H1 (cell line): ENCODE data around the gene ADGRF1. TPM values are rescaled to one million over a fixed set of nuclear protein-coding genes. Genes with fewer than 3 reads are reported as not detected.

ENCODE experiments used
- CTCF ChIA-PET: fragments of 300-600 bp; sonication (Branson Sonifier 250); formaldehyde crosslinking; loops from one replicate; lab custom pipeline; 2021; ENCODE audit not compliant: partially characterized antibody; lab: Charles Lee
- POLR2A ChIA-PET: fragments of 300-600 bp; sonication (Branson Sonifier 250); formaldehyde crosslinking; loops from one replicate; lab custom pipeline; 2021; ENCODE audit warnings: inconsistent platforms; ENCODE audit not compliant: partially characterized antibody; lab: Charles Lee
- DNase-seq, 2 experiments: peaks; one replicate each; pipeline versions ENCODE4 v3.0.0 to v3.0.0-alpha.2; 2010 to 2022; ENCODE audit warnings: low spot score in 2 of 2, low read depth in 1 of 2, mixed read lengths in 1 of 2
- FAIRE-seq: peaks from 2 replicates; lab custom pipeline; 2011; peaks lifted over from hg19 to GRCh38; lab: Jason Lieb, UNC
- H2AFZ ChIP-seq: 2 replicates; pipeline ENCODE4 v1.8.1; 2012; ENCODE audit warnings: low read length, inconsistent platforms
- H2AK5ac ChIP-seq: 2 replicates; pipeline ENCODE4 v1.6.1; 2013; ENCODE audit warnings: low read depth, low read length
- H2BK120ac ChIP-seq: replicated peaks from 2 replicates; pipeline ENCODE3; 2013; ENCODE audit warnings: low read depth, low read length, inconsistent platforms
- H2BK12ac ChIP-seq: 2 replicates; pipeline ENCODE4 v1.6.1; 2013; ENCODE audit warnings: low read depth, low read length
- H2BK15ac ChIP-seq: 2 replicates; pipeline ENCODE4 v1.6.1; 2013; ENCODE audit warnings: low read length
- H2BK20ac ChIP-seq: 2 replicates; pipeline ENCODE4 v1.6.1; 2013; ENCODE audit warnings: low read length
- H2BK5ac ChIP-seq: 2 replicates; pipeline ENCODE4 v1.6.1; 2013; ENCODE audit warnings: low read depth, low read length
- H3K14ac ChIP-seq: 2 replicates; pipeline ENCODE4 v1.6.1; 2013; ENCODE audit warnings: inconsistent platforms; ENCODE audit not compliant: insufficient read length
- H3K18ac ChIP-seq: 2 replicates; pipeline ENCODE4 v1.6.1; 2013; ENCODE audit warnings: low read length; ENCODE audit errors: extremely low read depth
- H3K23ac ChIP-seq: 2 replicates; pipeline ENCODE4 v1.6.1; 2013; ENCODE audit warnings: inconsistent platforms; ENCODE audit not compliant: insufficient read length
- H3K23me2 ChIP-seq: 2 replicates; pipeline ENCODE4 v1.6.1; 2013; ENCODE audit warnings: low read depth, low read length
- H3K27ac ChIP-seq: 2 replicates; pipeline ENCODE4 v1.6.1; 2011; ENCODE audit warnings: low read depth, low read length, inconsistent platforms
- H3K27me3 ChIP-seq, 4 experiments: replicated peaks in 1 of 4; 1 replicate in 1 of 4; 2 replicates in 3 of 4; pipeline versions ENCODE4 v1.6.1 to v1.8.1; 2011 to 2013; ENCODE audit warnings: low read length in 3 of 4, mild to moderate bottlenecking in 3 of 4, inconsistent platforms in 2 of 4, mixed read lengths in 2 of 4, moderate library complexity in 1 of 4; ENCODE audit not compliant: control insufficient read depth in 3 of 4, insufficient read depth in 3 of 4; ENCODE audit errors: extremely low read depth in 1 of 4
- H3K36me3 ChIP-seq, 4 experiments: 2 replicates each; pipeline versions ENCODE4 v1.6.1 to v1.8.1; 2011 to 2013; ENCODE audit warnings: mild to moderate bottlenecking in 4 of 4, low read length in 3 of 4, moderate library complexity in 2 of 4, control low read depth in 1 of 4, inconsistent platforms in 1 of 4; ENCODE audit not compliant: insufficient read depth in 4 of 4, control insufficient read depth in 2 of 4
- H3K4ac ChIP-seq: replicated peaks from 2 replicates; pipeline ENCODE3; 2013; ENCODE audit warnings: low read length, low read depth, mixed read lengths, inconsistent platforms; ENCODE audit not compliant: insufficient read length
- H3K4me1 ChIP-seq, 4 experiments: replicated peaks in 1 of 4; 1 replicate in 1 of 4; 2 replicates in 3 of 4; pipeline versions ENCODE4 v1.6.1 to v1.8.1; 2011 to 2013; ENCODE audit warnings: low read length in 3 of 4, inconsistent platforms in 2 of 4, mixed read lengths in 1 of 4; ENCODE audit not compliant: insufficient read depth in 4 of 4, control insufficient read depth in 3 of 4
- H3K4me2 ChIP-seq, 2 experiments: 2 replicates each; pipeline versions ENCODE4 v1.6.1 to v1.8.1; 2011 to 2013; ENCODE audit warnings: low read depth in 2 of 2, low read length in 2 of 2, control low read depth in 1 of 2, inconsistent platforms in 1 of 2, mild to moderate bottlenecking in 1 of 2; ENCODE audit not compliant: insufficient read depth in 1 of 2
- H3K4me3 ChIP-seq, 4 experiments: fragments of 200-600, 300-600 bp in 1 of 4; sonication (generic), shearing (Covaris generic), sonication (Bioruptor Twin) in 1 of 4; 2 replicates each; pipeline versions ENCODE4 v1.5.1 to v1.8.1; 2011 to 2016; ENCODE audit warnings: low read length in 4 of 4, low read depth in 3 of 4, control low read depth in 2 of 4, inconsistent platforms in 2 of 4, mild to moderate bottlenecking in 2 of 4, mixed read lengths in 1 of 4, moderate library complexity in 1 of 4; ENCODE audit not compliant: insufficient read depth in 2 of 4; ENCODE audit errors: extremely low read depth in 1 of 4
- H3K56ac ChIP-seq: replicated peaks from 2 replicates; pipeline ENCODE3; 2013; ENCODE audit warnings: low read depth, mild to moderate bottlenecking, mixed read lengths, low read length, inconsistent platforms; ENCODE audit not compliant: insufficient read length
- H3K79me1 ChIP-seq: 2 replicates; pipeline ENCODE4 v1.6.1; 2013; ENCODE audit warnings: low read depth, low read length, control low read depth
- H3K79me2 ChIP-seq, 2 experiments: 2 replicates each; pipeline versions ENCODE4 v1.6.1 to v1.8.1; 2012 to 2013; ENCODE audit warnings: low read length in 2 of 2, mild to moderate bottlenecking in 2 of 2, inconsistent platforms in 1 of 2; ENCODE audit not compliant: insufficient read depth in 2 of 2, control insufficient read depth in 1 of 2
- H3K9ac ChIP-seq, 4 experiments: replicated peaks in 1 of 4; 1 replicate in 1 of 4; 2 replicates in 3 of 4; pipeline versions ENCODE4 v1.6.1 to v1.8.1; 2011 to 2013; ENCODE audit warnings: low read depth in 3 of 4, low read length in 3 of 4, control low read depth in 2 of 4, mild to moderate bottlenecking in 2 of 4, moderate library complexity in 2 of 4, inconsistent platforms in 1 of 4; ENCODE audit errors: extremely low read depth in 1 of 4
- H3K9me3 ChIP-seq, 2 experiments: 2 replicates each; pipeline versions ENCODE4 v1.6.1 to v1.8.1; 2012 to 2013; ENCODE audit warnings: mild to moderate bottlenecking in 2 of 2, moderate library complexity in 2 of 2, control low read depth in 1 of 2, inconsistent platforms in 1 of 2, low read depth in 1 of 2, low read length in 1 of 2, mixed read lengths in 1 of 2; ENCODE audit not compliant: insufficient read depth in 2 of 2
- H4K20me1 ChIP-seq, 2 experiments: replicated peaks in 1 of 2; 2 replicates each; pipeline versions ENCODE3 to v1.8.1; 2011 to 2013; ENCODE audit warnings: inconsistent platforms in 2 of 2, low read length in 2 of 2, mild to moderate bottlenecking in 1 of 2; ENCODE audit not compliant: insufficient read depth in 2 of 2, control insufficient read depth in 1 of 2
- H4K5ac ChIP-seq: 2 replicates; pipeline ENCODE4 v1.6.1; 2013; ENCODE audit warnings: low read length, low read depth, mixed read lengths, inconsistent platforms; ENCODE audit not compliant: insufficient read length
- H4K8ac ChIP-seq: 2 replicates; pipeline ENCODE4 v1.8.0; 2013; ENCODE audit warnings: mild to moderate bottlenecking, moderate library complexity, low read length, inconsistent platforms; ENCODE audit not compliant: insufficient read depth; ENCODE audit errors: extremely low read depth
- H4K91ac ChIP-seq: replicated peaks from 2 replicates; pipeline ENCODE3; 2013; ENCODE audit warnings: low read length, mixed read lengths, inconsistent platforms; ENCODE audit not compliant: insufficient read length
- KDM1A ChIP-seq: fragments of 200-600, 300-600 bp; sonication (generic); IDR thresholded peaks from 2 replicates; pipeline ENCODE4 v1.7.1; 2016; ENCODE audit warnings: mild to moderate bottlenecking, low read length, borderline replicate concordance
- TCF12 ChIP-seq: IDR thresholded peaks from 2 replicates; pipeline ENCODE4 v1.6.1; 2011; ENCODE audit warnings: low read depth, mild to moderate bottlenecking, low read length
- USF2 ChIP-seq: IDR thresholded peaks from 2 replicates; pipeline ENCODE4 v1.6.1; 2011; ENCODE audit warnings: low read length, improper control_type of control experiment
- WGBS, 2 experiments: shearing (Covaris generic) in 1 of 2; methylation state at CpG; one replicate each; pipeline versions ENCODE4 v1.1.6 to v1.1.7; 2013 to 2015; ENCODE audit warnings: low lambda C conversion rate in 2 of 2, mixed read lengths in 2 of 2, inconsistent platforms in 1 of 2, low coverage in 1 of 2, missing lambda C conversion rate in 1 of 2; ENCODE audit not compliant: insufficient replicate concordance in 2 of 2, insufficient coverage in 1 of 2, insufficient read length in 1 of 2; ENCODE audit errors: extremely low coverage in 1 of 2, missing lambda C conversion rate in 1 of 2; 5-methylcytosine and 5-hydroxymethylcytosine counted together
- polyA plus RNA-seq, 7 experiments: library from polyadenylated mRNA; depleted of rRNA in 3 of 7; stranded (reverse) in 5 of 7; unstranded in 2 of 7; fragments of >200 nt in 5 of 7; fragments of 200-250 nt in 2 of 7; gene quantifications; 1 replicate in 5 of 7; 2 replicates in 1 of 7; 4 replicates in 1 of 7; pipeline versions ENCODE4 v1.2.1 to v1.2.3, GENCODE V29; 2011 to 2013; ENCODE audit warnings: missing spikeins in 2 of 7, mixed read lengths in 2 of 7
- total RNA-seq: library from RNA; stranded (reverse); fragmentation: NEBNext Ultra II Directional; extraction: Animal tissue kit (Norgen Biotek cat#: 25700); gene quantifications from 2 replicates; pipeline ENCODE4 v1.2.1, GENCODE V29; 2021
- TF ChIP-seq, protein P1 (sequence below), 3 experiments: IDR thresholded peaks; 1 replicate in 2 of 3; 2 replicates in 1 of 3; pipeline versions ENCODE4 v1.5.1 to v1.6.1; 2011; ENCODE audit warnings: low read length in 3 of 3, mild to moderate bottlenecking in 3 of 3, inconsistent platforms in 2 of 3, low read depth in 1 of 3, moderate library complexity in 1 of 3; ENCODE audit not compliant: insufficient read depth in 1 of 3; ENCODE audit errors: control extremely low read depth in 1 of 3

ADGRF1 gene
- total and polyA plus RNA-seq, 2 of the 8 experiments (the other 6 are each of a cell fraction or from before 2014, with no cell fraction given): not detected

GRCh38 chr6:47028835-47029360, 13.2 kb downstream of the ADGRF1 start:
- H3K4me3 ChIP-seq: no peak overlapping the region
- FAIRE-seq: no peak
- H2BK12ac ChIP-seq: no peak overlapping the region
- no peak overlapping the region for H2BK15ac ChIP-seq
- no peak overlapping the region for H3K9ac ChIP-seq
- H2BK20ac ChIP-seq: no peak overlapping the region
- no peaks in the 10 kb centered on the region for H3K36me3 ChIP-seq
- H3K18ac ChIP-seq: no peak overlapping the region
- no peaks in the 10 kb centered on the region for H3K9me3 ChIP-seq
- H3K14ac ChIP-seq: no peak overlapping the region
- ChIA-PET CTCF (interaction anchor here (0.6 to 1.4 kb wide), 5 partner anchors 12 to 653 kb away, joined by 3 to 6 read pairs (median 3); no protein-coding TSS in a partner anchor), POLR2A (no interaction called here)
- H3K4ac ChIP-seq: no peak overlapping the region
- H3K4me2 ChIP-seq: no peak overlapping the region
- no peaks in the 10 kb centered on the region for H3K79me1 ChIP-seq
- no peaks in the 10 kb centered on the region for H4K20me1 ChIP-seq
- no peaks in the 10 kb centered on the region for H3K4me1 ChIP-seq
- TF ChIP-seq, protein P1, sequence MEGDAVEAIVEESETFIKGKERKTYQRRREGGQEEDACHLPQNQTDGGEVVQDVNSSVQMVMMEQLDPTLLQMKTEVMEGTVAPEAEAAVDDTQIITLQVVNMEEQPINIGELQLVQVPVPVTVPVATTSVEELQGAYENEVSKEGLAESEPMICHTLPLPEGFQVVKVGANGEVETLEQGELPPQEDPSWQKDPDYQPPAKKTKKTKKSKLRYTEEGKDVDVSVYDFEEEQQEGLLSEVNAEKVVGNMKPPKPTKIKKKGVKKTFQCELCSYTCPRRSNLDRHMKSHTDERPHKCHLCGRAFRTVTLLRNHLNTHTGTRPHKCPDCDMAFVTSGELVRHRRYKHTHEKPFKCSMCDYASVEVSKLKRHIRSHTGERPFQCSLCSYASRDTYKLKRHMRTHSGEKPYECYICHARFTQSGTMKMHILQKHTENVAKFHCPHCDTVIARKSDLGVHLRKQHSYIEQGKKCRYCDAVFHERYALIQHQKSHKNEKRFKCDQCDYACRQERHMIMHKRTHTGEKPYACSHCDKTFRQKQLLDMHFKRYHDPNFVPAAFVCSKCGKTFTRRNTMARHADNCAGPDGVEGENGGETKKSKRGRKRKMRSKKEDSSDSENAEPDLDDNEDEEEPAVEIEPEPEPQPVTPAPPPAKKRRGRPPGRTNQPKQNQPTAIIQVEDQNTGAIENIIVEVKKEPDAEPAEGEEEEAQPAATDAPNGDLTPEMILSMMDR (IDR thresholded peaks at IDR 0.05; ENCODE audit: control extremely low read depth in 1 of 3, insufficient read depth in 1 of 3, low read depth in 1 of 3, low read length in 3 of 3): no peak
- TF ChIP-seq TCF12: no peak
- TF ChIP-seq USF2: no peak
- TF ChIP-seq KDM1A: no peak
- H2AK5ac ChIP-seq: no peak overlapping the region
- DNase-seq: no peak
- H2AFZ ChIP-seq: no peak overlapping the region
- H4K8ac ChIP-seq: no peak overlapping the region
- H4K5ac ChIP-seq: no peak overlapping the region
- H3K23me2 ChIP-seq: no peaks in the 10 kb centered on the region
- no peak overlapping the region for H3K27ac ChIP-seq
- no peaks in the 10 kb centered on the region for H3K27me3 ChIP-seq
- H3K79me2 ChIP-seq: no peaks in the 10 kb centered on the region
- no peak overlapping the region for H4K91ac ChIP-seq
- no peak overlapping the region for H3K23ac ChIP-seq
- H2BK5ac ChIP-seq: no peak overlapping the region
- no peak overlapping the region for H3K56ac ChIP-seq
- 94% methylated on average over 8 of the region's 8 CpGs; no CpG with 5 or more reads in 1 of the 2 experiments for WGBS, 2 experiments
- H2BK120ac ChIP-seq: no peak overlapping the region
